Astrocyte (in vitro differentiated cells and primary cell): ENCODE data around the gene SSX2IP.

Source experiments
- CTCF ChIP-seq: IDR thresholded peaks from 2 replicates; pipeline ENCODE4 v1.5.1; 2011; ENCODE audit warnings: low read depth, mild to moderate bottlenecking, inconsistent platforms, low read length, moderate library complexity; ENCODE audit not compliant: insufficient read depth
- EZH2 ChIP-seq: IDR thresholded peaks from 2 replicates; pipeline ENCODE4 v1.6.1; 2012; ENCODE audit warnings: mild to moderate bottlenecking, low read length, inconsistent platforms; ENCODE audit not compliant: insufficient read depth

DNA sequence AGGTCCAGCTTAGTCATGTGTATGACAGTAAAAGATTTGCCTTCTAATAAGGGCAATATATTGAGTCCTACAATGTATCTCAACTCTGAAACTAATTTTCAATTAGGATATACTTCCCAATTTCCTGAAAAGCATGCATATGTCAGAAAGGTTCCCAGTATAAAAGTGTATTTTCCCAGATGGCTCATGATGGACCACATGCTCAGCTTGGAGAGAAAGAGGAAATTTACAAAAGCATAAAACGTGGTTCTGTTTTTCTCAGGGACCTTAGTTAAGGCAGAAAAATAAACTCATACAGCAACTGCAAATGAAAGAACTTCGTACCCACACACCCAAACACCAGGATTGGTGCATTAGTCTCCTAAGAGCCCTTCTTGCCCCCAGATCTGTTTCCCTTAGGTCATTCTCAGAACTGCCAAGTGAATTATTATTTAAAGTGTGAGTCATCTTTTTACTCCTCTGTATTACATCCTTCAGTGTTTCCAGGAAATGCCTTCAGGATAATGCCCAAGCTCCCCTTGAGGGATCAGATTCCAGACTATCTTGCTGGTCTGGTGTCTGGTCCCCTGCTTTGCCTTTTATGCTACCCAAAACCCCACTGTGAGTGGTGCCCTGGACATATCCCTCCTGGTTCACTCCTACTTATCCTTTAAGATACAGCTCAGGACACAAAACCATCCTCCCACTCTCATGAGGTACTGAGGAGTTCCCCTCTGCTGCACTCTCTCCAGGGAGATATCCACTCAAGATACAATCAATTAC, 57.4 kb downstream of the SSX2IP start:
- TF ChIP-seq CTCF (no peak), EZH2 (no peak)
